HEK293T (cell line): ENCODE measurements around the gene PAX8.

ENCODE experiments used
- CTCF ChIA-PET: fragments of 350-600 bp; formaldehyde crosslinking; extraction: SDS; loops from one replicate; lab custom pipeline; 2021; ENCODE audit warnings: antibody characterized with exemption, inconsistent platforms; lab: Yijun Ruan, JAX
- POLR2A ChIA-PET: fragments of 350-600 bp; formaldehyde crosslinking; extraction: SDS; loops from one replicate; lab custom pipeline; 2020; ENCODE audit warnings: antibody characterized with exemption, inconsistent platforms; lab: Yijun Ruan, JAX
- DNase-seq: peaks from one replicate; pipeline ENCODE4 v3.0.0; 2012; ENCODE audit warnings: mixed read lengths; ENCODE audit errors: extremely low spot score
- ARNT ChIP-seq: fragments of 450-650 bp; IDR thresholded peaks from 2 replicates; pipeline ENCODE4 v1.6.1; 2017; ENCODE audit warnings: mild to moderate bottlenecking
- BHLHE40 ChIP-seq: fragments of 450-650 bp; IDR thresholded peaks from 2 replicates; pipeline ENCODE4 v1.6.1; 2016; ENCODE audit warnings: mild to moderate bottlenecking, moderate library complexity, borderline replicate concordance
- CTBP1 ChIP-seq: fragments of 450-650 bp; IDR thresholded peaks from 2 replicates; pipeline ENCODE4 v1.6.1; 2016; ENCODE audit warnings: borderline replicate concordance
- ELF4 ChIP-seq: fragments of 450-650 bp; IDR thresholded peaks from 2 replicates; pipeline ENCODE4 v1.6.1; 2017; ENCODE audit warnings: antibody characterized with exemption
- FOXA1 ChIP-seq: fragments of 450-650 bp; IDR thresholded peaks from 2 replicates; pipeline ENCODE4 v1.6.1; 2016; ENCODE audit warnings: mild to moderate bottlenecking
- FOXK2 ChIP-seq: fragments of 450-650 bp; IDR thresholded peaks from 2 replicates; pipeline ENCODE4 v1.6.1; 2016; ENCODE audit warnings: mild to moderate bottlenecking
- FOXM1 ChIP-seq: fragments of 450-650 bp; IDR thresholded peaks from 2 replicates; pipeline ENCODE4 v1.6.1; 2017; ENCODE audit warnings: mild to moderate bottlenecking, borderline replicate concordance
- HDGF ChIP-seq: fragments of 450-650 bp; IDR thresholded peaks from 2 replicates; pipeline ENCODE4 v1.6.1; 2017; ENCODE audit warnings: antibody characterized with exemption, borderline replicate concordance
- L3MBTL2 ChIP-seq: fragments of 450-650 bp; conservative IDR thresholded peaks from 2 replicates; pipeline ENCODE4 v1.6.1; 2016; ENCODE audit warnings: mild to moderate bottlenecking
- LEF1 ChIP-seq: fragments of 450-650 bp; IDR thresholded peaks from 2 replicates; pipeline ENCODE4 v1.6.1; 2017; ENCODE audit warnings: mild to moderate bottlenecking, borderline replicate concordance
- NFRKB ChIP-seq: fragments of 450-650 bp; IDR thresholded peaks from 2 replicates; pipeline ENCODE4 v1.6.1; 2016; ENCODE audit warnings: mild to moderate bottlenecking, moderate library complexity
- SP1 ChIP-seq: fragments of 450-650 bp; IDR thresholded peaks from 2 replicates; pipeline ENCODE4 v1.6.1; 2017
- SUZ12 ChIP-seq: fragments of 450-650 bp; IDR thresholded peaks from 2 replicates; pipeline ENCODE4 v1.6.1; 2016; ENCODE audit warnings: mild to moderate bottlenecking
- TARDBP ChIP-seq: fragments of 450-650 bp; IDR thresholded peaks from 2 replicates; pipeline ENCODE4 v1.6.1; 2016
- ZNF384 ChIP-seq: fragments of 450-650 bp; IDR thresholded peaks from 2 replicates; pipeline ENCODE4 v1.6.1; 2016
- TF ChIP-seq, protein P1 (sequence below): fragments of 450-650 bp; IDR thresholded peaks from 2 replicates; pipeline ENCODE4 v1.6.1; 2016

PAX8 gene

DNA sequence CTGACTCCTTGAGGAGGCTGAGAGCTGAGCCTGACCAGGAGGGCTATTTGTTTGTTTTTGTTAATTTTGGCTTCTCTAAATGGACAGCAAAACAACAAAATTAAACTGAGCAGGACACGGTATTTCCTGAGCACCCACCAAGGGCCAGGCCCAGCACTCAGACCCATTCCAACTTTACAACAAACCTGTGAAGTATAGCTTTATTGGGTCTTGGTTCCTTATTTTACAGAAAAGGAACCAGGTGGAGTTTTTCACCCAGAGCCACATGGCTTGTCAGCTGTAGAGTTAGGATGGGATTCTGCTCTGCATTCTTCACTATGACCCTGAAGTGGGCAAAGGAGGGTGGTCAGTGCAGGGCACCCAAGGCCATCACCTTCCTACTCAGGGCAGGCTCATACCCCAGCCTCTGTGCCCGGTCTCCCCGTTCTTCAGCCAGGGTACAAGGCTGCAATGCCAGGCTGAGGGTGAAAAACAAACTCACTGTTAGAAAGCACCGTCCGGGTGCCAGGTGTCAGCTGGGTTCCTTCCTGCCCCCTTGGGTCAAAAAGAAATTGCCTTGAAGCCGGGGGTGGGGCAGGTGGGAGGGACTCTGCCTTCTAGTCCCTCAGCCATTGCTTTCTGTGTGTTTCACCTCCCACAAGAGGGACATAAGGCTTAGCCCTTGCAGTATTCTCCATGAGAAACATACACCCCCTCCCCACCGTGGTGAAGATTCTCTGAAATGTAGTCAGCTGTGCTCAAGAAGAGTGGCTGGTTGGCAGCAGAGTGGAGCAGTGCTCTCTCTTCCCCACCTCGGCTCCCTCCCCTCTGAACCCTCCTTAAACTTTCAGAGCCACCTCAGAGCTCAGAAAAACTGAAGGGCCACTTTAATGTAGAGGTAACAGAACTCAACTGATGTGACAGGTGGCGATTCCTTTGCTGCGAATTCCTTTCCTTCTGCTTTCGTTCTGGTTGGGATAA is 102.7 kb downstream of the PAX8 start:
- no peak for DNase-seq
- ChIA-PET POLR2A (no interaction called here), CTCF (interaction anchor here (2.3 kb wide), 1 partner anchor 23 kb away, joined by 16 read pairs; no protein-coding TSS in a partner anchor)
- TF ChIP-seq TARDBP = no peak
- no peak for TF ChIP-seq SP1
- TF ChIP-seq FOXK2 = no peak
- no peak for TF ChIP-seq LEF1
- TF ChIP-seq NFRKB = no peak
- no peak for TF ChIP-seq HDGF
- no peak for TF ChIP-seq BHLHE40
- TF ChIP-seq L3MBTL2 = no peak
- TF ChIP-seq ARNT = no peak

DNA sequence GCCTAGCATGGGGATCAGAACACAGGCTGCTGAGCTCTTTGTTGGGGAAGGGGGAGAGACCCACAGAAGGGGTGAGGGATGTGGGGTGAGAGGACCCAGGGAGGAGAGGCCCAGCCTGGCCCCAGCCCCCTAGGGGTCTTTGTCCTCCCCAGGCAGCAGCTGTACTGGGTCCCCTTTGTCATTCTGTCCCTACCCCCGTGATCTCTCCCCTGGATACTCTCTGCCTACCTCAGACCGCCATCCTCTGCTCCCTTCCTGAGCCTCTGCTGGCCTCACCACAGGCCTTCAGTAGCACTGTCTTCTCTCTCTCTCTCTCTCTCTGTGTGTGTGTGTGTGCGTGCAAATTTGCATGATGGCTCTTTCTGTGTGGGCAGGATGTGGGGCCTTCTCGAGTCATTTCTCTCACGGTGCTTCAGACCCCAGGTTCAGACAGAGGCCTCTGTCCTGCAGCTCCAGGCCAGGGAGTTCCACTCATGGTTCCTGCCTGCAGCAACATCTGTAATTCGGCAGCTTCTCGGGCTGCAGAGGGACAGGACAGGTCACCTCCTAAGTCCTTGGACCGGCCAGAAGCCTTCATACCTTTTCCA is 103.6 kb downstream of the PAX8 start:
- CTCF ChIA-PET = interaction anchor here (0.6 to 2.3 kb wide), 5 partner anchors 8 to 37 kb away, joined by 3 to 16 read pairs (median 3); no protein-coding TSS in a partner anchor
- TF ChIP-seq FOXM1 = no peak
- TF ChIP-seq FOXK2 = no peak
- no peak for TF ChIP-seq BHLHE40
- no peak for TF ChIP-seq HDGF
- no peak for TF ChIP-seq SP1
- no peak for TF ChIP-seq TARDBP
- no peak for TF ChIP-seq NFRKB
- no peak for TF ChIP-seq ZNF384
- no peak for TF ChIP-seq ELF4
- TF ChIP-seq FOXA1 = no peak
- TF ChIP-seq SUZ12 = no peak
- TF ChIP-seq L3MBTL2 = no peak
- TF ChIP-seq, protein P1, sequence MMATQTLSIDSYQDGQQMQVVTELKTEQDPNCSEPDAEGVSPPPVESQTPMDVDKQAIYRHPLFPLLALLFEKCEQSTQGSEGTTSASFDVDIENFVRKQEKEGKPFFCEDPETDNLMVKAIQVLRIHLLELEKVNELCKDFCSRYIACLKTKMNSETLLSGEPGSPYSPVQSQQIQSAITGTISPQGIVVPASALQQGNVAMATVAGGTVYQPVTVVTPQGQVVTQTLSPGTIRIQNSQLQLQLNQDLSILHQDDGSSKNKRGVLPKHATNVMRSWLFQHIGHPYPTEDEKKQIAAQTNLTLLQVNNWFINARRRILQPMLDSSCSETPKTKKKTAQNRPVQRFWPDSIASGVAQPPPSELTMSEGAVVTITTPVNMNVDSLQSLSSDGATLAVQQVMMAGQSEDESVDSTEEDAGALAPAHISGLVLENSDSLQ = no peak
- no peak for TF ChIP-seq ARNT
- no peak for DNase-seq
- POLR2A ChIA-PET = interaction anchor here (1.1 to 2.7 kb wide), 3 partner anchors 17 to 23 kb away, joined by 4 to 7 read pairs (median 5); no protein-coding TSS in a partner anchor

DNA sequence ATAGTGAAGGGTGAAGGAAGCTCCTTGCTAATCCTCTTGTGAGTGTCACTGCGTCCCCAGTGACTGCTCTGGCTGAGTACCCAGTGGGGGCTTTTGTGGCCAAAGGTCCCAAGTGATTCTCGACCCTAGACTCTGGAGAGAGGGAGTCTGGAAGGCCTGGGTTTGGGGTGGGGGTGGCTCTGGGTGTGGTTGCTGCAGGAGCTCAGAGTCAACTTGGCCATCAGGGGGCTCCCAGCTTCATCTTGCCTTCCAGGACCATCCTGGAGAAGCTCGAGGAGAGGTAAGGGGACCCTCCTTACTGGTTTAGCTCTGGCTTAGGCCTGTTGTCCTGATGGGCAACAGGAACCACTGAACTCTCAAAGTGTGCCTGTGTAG is 104.4 kb downstream of the PAX8 start:
- TF ChIP-seq SUZ12 = no peak
- ChIA-PET POLR2A (interaction anchor here (1.1 to 2.7 kb wide), 4 partner anchors 9 to 24 kb away, joined by 4 to 7 read pairs (median 4); no protein-coding TSS in a partner anchor), CTCF (interaction anchor here (0.6 to 2.3 kb wide), 8 partner anchors 8 to 36 kb away, joined by 3 to 16 read pairs (median 3); no protein-coding TSS in a partner anchor)
- DNase-seq = no peak

DNA sequence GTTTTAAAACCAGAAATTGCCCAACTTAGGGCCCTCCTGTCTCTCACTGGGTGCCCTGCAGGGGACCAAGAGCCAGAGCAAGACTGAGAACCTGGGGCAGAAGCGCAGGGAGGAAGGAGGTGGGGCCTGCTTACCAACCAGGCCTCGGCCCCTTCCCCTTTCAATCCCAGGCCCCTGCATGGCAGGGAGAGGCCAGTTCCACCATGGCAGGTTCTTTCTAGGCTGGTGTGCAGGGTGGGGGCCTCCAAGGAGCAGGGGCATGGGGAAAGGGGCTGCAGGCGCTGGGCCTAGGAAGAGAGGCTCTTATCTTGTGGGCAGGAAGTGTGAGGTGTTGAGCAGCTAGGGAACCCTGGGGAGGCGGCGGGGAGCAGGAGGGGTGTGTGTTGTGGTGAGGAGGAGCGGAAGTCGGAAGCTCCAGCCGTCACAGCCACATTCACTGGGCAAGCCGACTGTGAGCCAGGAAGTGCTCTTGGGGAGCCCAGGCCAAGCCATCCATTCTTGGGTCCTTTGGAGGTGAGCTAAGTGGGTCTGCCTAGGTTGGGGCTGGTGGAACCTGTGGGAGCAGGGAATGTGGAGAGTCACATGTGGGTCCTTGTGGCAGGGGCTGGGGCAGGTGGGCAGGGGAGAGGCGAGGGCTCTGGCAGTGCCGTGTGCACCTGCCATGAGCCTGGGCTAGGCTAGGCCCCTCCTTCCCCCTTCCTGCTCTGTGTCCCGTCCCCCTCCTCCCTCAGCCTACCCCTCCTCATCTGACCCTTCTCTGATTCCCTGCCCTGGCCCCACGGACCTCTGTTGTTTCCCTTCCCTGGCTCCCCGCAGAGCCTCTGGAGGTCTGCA is 105.0 kb downstream of the PAX8 start, which contains the start of gene PSD4:
TSS of gene PSD4 (plus strand) at position 430 of the 834 bp plus-strand sequence. CDS start 8,486 bp downstream, outside the sequence.
- CTCF ChIA-PET = interaction anchor here (0.6 to 2.3 kb wide), 5 partner anchors 9 to 36 kb away, joined by 3 to 16 read pairs (median 3); no protein-coding TSS in a partner anchor
- DNase-seq = no peak
- TF ChIP-seq FOXA1 = no peak
- no peak for TF ChIP-seq ZNF384
- no peak for TF ChIP-seq SUZ12
- TF ChIP-seq HDGF = no peak
- TF ChIP-seq, protein P1 = no peak
- TF ChIP-seq L3MBTL2 = no peak
- TF ChIP-seq NFRKB = no peak
- TF ChIP-seq ELF4 = no peak
- no peak for TF ChIP-seq TARDBP
- TF ChIP-seq SP1 = no peak
- POLR2A ChIA-PET = interaction anchor here (1.1 to 2.7 kb wide), 4 partner anchors 10 to 25 kb away, joined by 4 to 7 read pairs (median 4); no protein-coding TSS in a partner anchor

DNA sequence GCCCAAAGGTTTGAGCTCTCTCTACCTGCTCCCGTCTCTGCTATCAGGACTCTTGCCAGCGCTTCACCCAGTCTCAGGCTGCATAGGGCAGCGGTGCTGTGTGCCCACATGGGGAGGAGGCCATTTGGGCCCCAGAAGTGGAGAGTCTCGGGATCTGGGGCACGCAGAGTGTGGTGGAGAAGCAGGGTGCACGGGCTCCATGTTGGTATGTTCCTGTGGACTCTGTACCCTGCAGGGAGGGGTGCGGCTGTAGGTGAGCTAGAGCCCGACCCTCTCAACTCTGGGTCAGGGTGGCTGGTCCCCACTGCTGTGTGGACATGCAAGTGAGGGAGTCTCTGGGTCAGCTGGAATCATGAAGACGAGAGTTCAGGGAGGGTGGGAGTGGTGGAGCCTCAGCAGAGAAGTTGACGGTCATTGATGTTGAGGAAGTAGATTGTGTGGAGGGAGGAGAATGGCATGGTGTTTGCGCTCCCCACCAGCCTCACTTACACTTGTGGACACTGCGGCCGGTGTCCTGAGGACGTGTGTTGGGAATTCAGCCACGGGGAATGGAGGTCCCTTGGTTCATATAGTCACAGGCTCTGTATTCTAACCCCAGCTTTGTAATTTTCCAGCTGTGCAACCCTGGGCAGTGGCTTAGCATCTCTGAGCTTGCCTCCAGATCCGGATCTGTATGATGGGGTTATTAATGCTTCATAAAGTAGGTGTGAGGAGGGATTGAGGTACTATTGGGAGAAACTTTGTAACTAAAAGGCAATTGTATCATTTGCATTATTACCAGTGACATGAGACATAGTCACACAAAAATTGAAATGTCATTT is 105.8 kb downstream of the PAX8 start:
- DNase-seq = no peak
- ChIA-PET POLR2A (interaction anchor here (0.6 to 2.7 kb wide), 3 partner anchors 11 to 26 kb away, joined by 3 to 7 read pairs (median 4); no protein-coding TSS in a partner anchor), CTCF (interaction anchor here (0.7 to 1.0 kb wide), 2 partner anchors 9 to 24 kb away, joined by 5 to 6 read pairs; no protein-coding TSS in a partner anchor)
- TF ChIP-seq FOXM1 = no peak
- TF ChIP-seq L3MBTL2 = no peak
- no peak for TF ChIP-seq BHLHE40
- no peak for TF ChIP-seq ARNT
- TF ChIP-seq, protein P1 = no peak
- TF ChIP-seq ZNF384 = no peak
- TF ChIP-seq CTBP1 = no peak
- TF ChIP-seq HDGF = no peak
- TF ChIP-seq SP1 = no peak
